Retinal pigment epithelial cell (primary cell): ENCODE data around the gene CARD16.
"Not testable (repeated sequence)": the region's sequence is repeated elsewhere in the genome, so short reads cannot be mapped to it uniquely, and the experiment has no call there.

ENCODE experiments used
- DNase-seq: peaks from one replicate; pipeline ENCODE4 v3.0.0-alpha.2; 2010; ENCODE audit warnings: low read depth
- H3K4me3 ChIP-seq: 2 replicates; pipeline ENCODE4 v1.5.1; 2011; ENCODE audit warnings: mild to moderate bottlenecking, low read length, control low read depth, moderate library complexity
- TF ChIP-seq, protein P1 (sequence below): conservative IDR thresholded peaks from 2 replicates; pipeline ENCODE4 v1.5.1; 2011; ENCODE audit warnings: low read depth, low read length, control low read depth, inconsistent platforms

CARD16 gene

GRCh38 chr11:105044557-105045524 lies at the start of gene CARD16:
Gene CARD16 (minus strand): TSS chr11:105045335. CDS start chr11:105045297, 38 bp downstream.
- not testable (repeated sequence) for DNase-seq, H3K4me3 ChIP-seq

- TF ChIP-seq, protein P1, sequence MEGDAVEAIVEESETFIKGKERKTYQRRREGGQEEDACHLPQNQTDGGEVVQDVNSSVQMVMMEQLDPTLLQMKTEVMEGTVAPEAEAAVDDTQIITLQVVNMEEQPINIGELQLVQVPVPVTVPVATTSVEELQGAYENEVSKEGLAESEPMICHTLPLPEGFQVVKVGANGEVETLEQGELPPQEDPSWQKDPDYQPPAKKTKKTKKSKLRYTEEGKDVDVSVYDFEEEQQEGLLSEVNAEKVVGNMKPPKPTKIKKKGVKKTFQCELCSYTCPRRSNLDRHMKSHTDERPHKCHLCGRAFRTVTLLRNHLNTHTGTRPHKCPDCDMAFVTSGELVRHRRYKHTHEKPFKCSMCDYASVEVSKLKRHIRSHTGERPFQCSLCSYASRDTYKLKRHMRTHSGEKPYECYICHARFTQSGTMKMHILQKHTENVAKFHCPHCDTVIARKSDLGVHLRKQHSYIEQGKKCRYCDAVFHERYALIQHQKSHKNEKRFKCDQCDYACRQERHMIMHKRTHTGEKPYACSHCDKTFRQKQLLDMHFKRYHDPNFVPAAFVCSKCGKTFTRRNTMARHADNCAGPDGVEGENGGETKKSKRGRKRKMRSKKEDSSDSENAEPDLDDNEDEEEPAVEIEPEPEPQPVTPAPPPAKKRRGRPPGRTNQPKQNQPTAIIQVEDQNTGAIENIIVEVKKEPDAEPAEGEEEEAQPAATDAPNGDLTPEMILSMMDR: no peak
- no peak for DNase-seq
- no peak overlapping the region for H3K4me3 ChIP-seq
These were observed 47.4 kb upstream of the CARD16 start for GRCh38 chr11:105092256-105093239.

DNA sequence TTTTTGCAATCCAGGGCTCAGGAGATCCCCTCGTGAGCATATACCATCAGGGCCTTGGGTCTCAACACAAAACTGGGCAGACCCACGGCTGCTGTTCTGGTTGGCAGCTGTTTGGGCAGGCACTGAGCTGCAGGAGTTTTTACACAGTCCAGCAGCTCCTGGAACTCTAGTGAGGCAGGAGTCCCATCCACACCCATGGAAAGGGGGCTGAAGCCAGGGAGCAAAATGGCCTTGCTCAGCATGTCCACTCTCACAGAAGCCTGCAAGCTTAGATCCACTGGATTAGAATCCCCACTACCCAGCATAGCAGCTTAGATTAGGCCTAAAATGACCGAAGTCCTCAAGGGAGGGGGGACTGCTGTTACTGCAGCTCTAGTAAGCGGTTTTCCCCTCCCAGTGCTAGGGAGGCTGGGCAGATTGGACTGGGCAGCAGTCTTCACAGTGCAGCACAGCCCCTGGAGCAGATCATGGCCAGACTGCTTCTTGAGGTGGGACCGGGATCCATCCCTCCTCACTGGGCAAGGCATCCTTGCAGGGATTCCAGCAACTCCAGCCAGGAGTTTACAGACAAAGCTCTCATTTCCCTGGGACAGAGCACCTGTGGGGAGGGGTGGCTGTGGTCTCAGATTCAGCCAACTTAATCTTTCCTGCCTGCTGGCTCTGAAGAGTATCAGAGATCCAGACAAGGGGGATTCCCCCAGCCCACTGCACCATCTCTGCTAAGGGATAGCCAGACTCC lies 36.4 kb upstream of the CARD16 start:
- DNase-seq: no peak
- H3K4me3 ChIP-seq: no peak overlapping the region
- TF ChIP-seq, protein P1: no peak

- DNase-seq, H3K4me3 ChIP-seq: not testable (repeated sequence)
These were observed 35.2 kb upstream of the CARD16 start for GRCh38 chr11:105080171-105080906.

DNA sequence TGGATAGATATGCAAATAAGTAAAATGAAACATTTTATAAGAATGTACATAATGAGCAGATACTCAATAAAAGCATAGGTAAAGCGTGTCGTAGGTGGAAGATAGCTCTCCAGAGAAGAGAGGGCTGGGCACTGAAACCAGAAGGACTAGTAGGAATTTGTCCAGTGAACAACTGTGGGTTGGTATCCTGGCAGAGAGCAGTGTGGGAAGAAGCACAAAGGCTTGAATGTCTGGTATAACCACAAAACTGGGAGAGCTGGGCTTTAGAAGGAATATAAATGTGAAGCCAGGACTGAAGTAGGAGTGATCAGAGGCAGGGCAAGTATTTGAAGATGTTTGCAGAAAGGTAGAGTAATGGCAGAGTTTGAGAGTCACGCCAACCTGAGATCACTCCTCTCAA lies 33.1 kb upstream of the CARD16 start:
- TF ChIP-seq, protein P1: no peak
- no peak for DNase-seq
- no peak overlapping the region for H3K4me3 ChIP-seq

GRCh38 chr11:105077141-105077790 lies 32.1 kb upstream of the CARD16 start:
- not testable (repeated sequence) for DNase-seq, H3K4me3 ChIP-seq

- no peak overlapping the region for H3K4me3 ChIP-seq
- DNase-seq: no peak
- TF ChIP-seq, protein P1: no peak
These were observed 29.0 kb upstream of the CARD16 start for GRCh38 chr11:105074166-105074530.
